Heart left ventricle (tissue), 13 donors: ENCODE data around the gene ARMC8.

Experiments used
- POLR2A ChIP-seq, 2 donors: fragments of 450-650 bp; IDR thresholded peaks; one replicate each; pipeline ENCODE4 v1.6.1; 2017; ENCODE audit warnings: antibody characterized with exemption in 2 of 2, mild to moderate bottlenecking in 2 of 2, moderate library complexity in 2 of 2
- TF ChIP-seq, protein P1 (sequence below), 12 donors: fragments of 200-600 bp; sonication (generic) in 4 of 12; IDR thresholded peaks; one replicate each; pipeline versions ENCODE4 v1.5.0 to v1.8.0; 2018 to 2022; ENCODE audit warnings: antibody characterized with exemption in 12 of 12, mild to moderate bottlenecking in 5 of 12
- donor health status: ischemic (EF 13 %, LVEDD 7.1; RV severe dilation, severe dysfunction).
- donor health status: DM: no; HTN: yes; CAD: no.
- donor health status: DM: no; HTN: no; CAD: no.
- donor health status: ischemic (EF 25% LVEDD 6.9; RV normal size, moderate dysfunction).
- donor health status: ischemic (EF 25% LVEDD 5.7; RV mildly dilated, moderate dysfunction).
- donor health status: ischemic (EF 35%, LVEDD 5.7; RV mildly dilated, moderate dysfunction).
- donor health status: nonischemic (EF 11% LVEDD 7.7; RV severe dilation, severe dysfunction).
- donor health status: DM: yes; HTN: yes; CAD: no.
- donor health status: PGD.
- donor health status: ischemic (EF 29% LVEDD 5.4; RV normal size, mild dysfunction).
- donor health status: nonischemic (EF 23%, LVEDD 6.1; RV moderate dilation, normal function).

DNA sequence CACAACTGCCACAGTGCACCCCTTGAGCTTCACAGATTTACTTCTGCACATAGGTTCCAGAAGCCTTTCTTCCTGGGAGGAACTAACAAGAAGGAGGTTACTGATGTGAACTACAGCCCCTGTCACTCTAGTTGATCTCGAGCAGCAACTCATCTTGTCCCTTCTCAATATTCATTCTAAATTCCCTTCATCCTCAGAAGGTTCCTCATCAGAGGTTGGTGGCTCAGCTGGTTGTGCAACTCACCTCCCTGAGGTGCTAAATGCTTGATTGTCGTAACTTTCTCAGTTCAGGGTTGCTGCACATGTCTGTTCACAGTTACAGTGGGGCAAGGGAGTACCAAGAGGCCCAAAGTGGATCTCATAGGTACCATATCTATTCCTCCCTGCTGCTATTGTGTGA is 49.2 kb upstream of the ARMC8 start:
- TF ChIP-seq, protein P1, sequence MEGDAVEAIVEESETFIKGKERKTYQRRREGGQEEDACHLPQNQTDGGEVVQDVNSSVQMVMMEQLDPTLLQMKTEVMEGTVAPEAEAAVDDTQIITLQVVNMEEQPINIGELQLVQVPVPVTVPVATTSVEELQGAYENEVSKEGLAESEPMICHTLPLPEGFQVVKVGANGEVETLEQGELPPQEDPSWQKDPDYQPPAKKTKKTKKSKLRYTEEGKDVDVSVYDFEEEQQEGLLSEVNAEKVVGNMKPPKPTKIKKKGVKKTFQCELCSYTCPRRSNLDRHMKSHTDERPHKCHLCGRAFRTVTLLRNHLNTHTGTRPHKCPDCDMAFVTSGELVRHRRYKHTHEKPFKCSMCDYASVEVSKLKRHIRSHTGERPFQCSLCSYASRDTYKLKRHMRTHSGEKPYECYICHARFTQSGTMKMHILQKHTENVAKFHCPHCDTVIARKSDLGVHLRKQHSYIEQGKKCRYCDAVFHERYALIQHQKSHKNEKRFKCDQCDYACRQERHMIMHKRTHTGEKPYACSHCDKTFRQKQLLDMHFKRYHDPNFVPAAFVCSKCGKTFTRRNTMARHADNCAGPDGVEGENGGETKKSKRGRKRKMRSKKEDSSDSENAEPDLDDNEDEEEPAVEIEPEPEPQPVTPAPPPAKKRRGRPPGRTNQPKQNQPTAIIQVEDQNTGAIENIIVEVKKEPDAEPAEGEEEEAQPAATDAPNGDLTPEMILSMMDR (IDR thresholded peaks at IDR 0.05), result no peak
- no peak for TF ChIP-seq POLR2A (IDR thresholded peaks at IDR 0.05)
